RWPE1 (cell line): Measurements from ENCODE around the gene DENND1A.

Experiments used
- CTCF ChIA-PET: fragments of 350-600 bp; sonication (Branson Sonifier 250); formaldehyde crosslinking; extraction: SDS; loops from one replicate; lab custom pipeline; 2021; lab: Yijun Ruan, JAX
- POLR2A ChIA-PET: fragments of 400-600 bp; formaldehyde crosslinking; extraction: SDS; loops from one replicate; lab custom pipeline; 2020; ENCODE audit warnings: antibody characterized with exemption; ENCODE audit not compliant: low non-redundant PET; lab: Yijun Ruan, JAX
- DNase-seq: peaks from one replicate; pipeline ENCODE4 v3.0.0; 2012; ENCODE audit warnings: low spot score
- H3K27ac ChIP-seq: fragments of 450-650 bp; 2 replicates; pipeline ENCODE4 v1.5.1; 2017
- TF ChIP-seq, protein P1 (sequence below): fragments of 450-650 bp; conservative IDR thresholded peaks from 2 replicates; pipeline ENCODE4 v1.5.1; 2017; ENCODE audit warnings: low read depth, mild to moderate bottlenecking

Gene DENND1A

DNA sequence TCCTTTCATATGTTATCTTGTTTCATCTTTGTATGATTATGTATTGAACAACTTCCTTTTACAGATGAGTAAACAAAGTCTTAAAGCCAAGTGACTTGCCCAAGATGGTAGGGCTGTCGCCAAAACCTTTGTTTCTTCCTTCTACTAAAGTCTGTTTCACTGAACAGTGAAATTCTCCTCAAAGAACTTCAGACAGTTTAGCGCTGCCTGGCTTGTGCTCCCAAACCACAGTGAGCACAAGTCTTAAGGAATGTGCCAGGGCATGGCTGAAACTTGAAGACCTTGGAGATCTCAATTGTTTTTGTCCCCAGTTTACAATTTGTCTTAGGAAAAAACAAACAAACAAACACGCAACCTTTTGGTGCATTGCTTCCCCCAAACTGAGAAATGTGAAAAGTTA lies 300.4 kb downstream of the DENND1A start:
- no peak overlapping the region for H3K27ac ChIP-seq
- no peak for DNase-seq
- TF ChIP-seq, protein P1, sequence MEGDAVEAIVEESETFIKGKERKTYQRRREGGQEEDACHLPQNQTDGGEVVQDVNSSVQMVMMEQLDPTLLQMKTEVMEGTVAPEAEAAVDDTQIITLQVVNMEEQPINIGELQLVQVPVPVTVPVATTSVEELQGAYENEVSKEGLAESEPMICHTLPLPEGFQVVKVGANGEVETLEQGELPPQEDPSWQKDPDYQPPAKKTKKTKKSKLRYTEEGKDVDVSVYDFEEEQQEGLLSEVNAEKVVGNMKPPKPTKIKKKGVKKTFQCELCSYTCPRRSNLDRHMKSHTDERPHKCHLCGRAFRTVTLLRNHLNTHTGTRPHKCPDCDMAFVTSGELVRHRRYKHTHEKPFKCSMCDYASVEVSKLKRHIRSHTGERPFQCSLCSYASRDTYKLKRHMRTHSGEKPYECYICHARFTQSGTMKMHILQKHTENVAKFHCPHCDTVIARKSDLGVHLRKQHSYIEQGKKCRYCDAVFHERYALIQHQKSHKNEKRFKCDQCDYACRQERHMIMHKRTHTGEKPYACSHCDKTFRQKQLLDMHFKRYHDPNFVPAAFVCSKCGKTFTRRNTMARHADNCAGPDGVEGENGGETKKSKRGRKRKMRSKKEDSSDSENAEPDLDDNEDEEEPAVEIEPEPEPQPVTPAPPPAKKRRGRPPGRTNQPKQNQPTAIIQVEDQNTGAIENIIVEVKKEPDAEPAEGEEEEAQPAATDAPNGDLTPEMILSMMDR = no peak
- POLR2A ChIA-PET = no interaction called here
- CTCF ChIA-PET = no interaction called here

DNA sequence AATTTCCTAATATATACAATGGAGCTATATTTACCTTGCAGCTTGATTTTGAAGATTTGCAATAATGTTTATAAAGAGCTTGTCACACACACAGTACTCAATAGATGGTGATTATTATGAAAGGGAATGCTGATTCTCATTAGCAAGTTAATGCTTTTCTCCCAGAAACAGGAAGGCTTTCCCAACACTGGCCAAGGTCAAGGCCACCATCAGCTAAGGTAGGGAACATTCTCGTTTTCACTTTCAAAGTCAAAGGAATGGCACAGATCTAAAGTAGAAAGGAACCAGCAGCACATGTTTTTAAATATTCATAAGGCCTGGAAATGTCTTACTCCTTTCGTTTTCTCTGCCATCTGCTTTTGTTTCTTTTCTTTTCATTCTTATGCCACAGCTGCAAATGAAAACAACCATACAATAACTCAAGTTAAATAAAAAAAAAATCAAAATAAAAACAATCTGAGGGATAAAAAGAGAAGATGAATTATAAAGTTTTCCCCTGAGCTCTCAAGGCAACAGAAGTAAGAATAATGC lies 307.1 kb downstream of the DENND1A start:
- CTCF ChIA-PET = interaction anchor here (0.6 to 0.8 kb wide), 4 partner anchors 11 to 474 kb away, joined by 3 to 6 read pairs (median 4); no protein-coding TSS in a partner anchor
- TF ChIP-seq, protein P1 = no peak
- DNase-seq = no peak
- H3K27ac ChIP-seq = no peak overlapping the region
- POLR2A ChIA-PET = no interaction called here

DNA sequence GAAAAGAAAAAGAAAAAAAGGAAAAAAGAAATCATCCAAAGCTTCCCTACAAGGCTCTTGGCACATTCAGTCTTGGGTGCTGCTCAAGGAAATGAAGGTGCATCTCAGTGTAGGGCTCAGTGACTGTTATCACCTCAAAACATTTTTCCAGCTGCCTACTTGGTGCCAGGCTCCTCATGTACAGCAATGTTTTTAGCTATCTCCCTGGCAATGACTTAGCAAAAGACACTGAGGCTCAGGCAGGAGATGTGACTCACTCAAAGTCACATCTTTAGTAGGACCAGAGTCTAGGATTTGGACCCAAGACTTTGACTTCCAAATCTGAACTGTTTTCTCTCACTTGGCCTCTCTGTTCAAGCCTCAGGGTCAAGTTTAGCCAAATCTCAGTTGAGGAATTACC lies 309.7 kb downstream of the DENND1A start:
- no peak for DNase-seq
- no peak overlapping the region for H3K27ac ChIP-seq
- TF ChIP-seq, protein P1 = no peak
- ChIA-PET CTCF (no interaction called here), POLR2A (no interaction called here)

DNA sequence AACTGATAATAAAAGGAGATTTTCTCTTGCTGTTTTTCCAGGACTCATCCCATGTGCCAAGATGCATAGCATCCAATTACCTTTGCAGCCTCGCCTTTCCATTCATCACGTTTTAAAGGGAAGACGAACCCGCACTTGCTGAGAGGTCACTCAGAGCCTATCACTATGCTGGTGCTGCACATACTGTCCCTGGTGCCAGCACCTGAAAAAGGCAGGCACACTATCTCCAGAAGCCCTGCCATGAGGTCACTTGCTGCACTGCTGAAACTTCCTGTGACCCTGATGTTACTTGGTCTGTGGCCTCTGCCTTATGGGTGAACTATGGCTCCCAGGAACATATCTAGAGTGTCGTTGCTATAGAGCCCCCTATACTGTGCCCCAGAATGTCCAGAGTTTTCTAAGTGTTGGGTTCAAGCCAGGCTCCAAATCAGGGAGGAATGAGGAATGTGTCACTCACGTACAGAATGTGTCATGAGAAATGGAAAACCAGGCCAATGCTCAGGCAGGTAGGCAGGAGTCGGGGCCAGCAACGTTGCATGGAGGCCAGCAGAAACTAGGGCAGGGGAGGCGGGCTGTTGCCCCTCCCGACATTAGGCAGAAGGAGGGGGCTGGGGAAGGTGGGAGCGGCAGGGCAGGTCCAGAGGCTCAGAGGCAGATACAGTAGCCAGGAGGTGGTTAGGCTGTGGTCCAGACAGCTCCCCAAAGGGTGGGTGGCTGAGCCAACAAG lies 311.8 kb downstream of the DENND1A start:
- TF ChIP-seq, protein P1 = no peak
- ChIA-PET POLR2A (no interaction called here), CTCF (no interaction called here)
- H3K27ac ChIP-seq = no peak overlapping the region
- DNase-seq = no peak

DNA sequence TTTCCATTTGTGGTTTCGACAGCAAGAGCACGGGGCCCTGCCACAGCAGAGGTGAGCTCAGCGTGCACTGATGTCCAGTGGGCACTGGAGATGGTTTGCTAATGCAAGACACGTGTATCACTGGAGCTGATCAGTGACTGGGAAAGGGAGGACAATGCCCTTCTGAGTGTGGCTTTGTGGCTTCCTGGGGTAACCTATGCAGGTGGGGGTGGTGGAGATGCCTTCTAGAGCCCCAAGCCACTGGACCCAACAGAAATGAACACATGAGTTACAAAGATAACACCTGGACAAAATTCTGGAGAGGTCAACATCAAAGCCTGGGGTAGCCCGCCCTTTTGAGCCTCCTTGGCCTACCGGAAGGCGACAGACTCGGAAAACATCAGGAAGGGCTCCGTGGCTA lies 312.6 kb downstream of the DENND1A start:
- H3K27ac ChIP-seq = no peak overlapping the region
- POLR2A ChIA-PET = no interaction called here
- DNase-seq = no peak
- TF ChIP-seq, protein P1 = no peak
- CTCF ChIA-PET = interaction anchor here (0.5 kb wide), 1 partner anchor 535 kb away, joined by 3 read pairs; no protein-coding TSS in a partner anchor

DNA sequence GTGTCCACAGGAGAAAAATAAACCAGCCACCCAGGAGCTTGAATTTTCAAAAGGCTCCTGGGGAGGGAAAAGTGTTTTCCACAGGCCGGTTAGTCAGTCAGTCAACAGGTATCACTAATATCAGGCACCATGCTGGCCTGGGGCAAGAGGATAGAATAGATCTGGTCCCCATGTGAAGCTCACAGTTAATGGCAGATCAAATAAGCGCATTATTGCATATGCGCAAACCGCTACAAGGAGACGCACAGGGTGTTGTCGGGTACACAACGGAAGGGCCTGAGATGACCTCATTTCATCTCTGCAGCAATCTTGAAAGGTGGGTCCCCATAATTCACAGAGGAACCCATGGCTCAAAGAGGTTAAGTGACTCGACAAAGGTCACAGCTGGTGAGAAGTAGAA lies 313.2 kb downstream of the DENND1A start:
- H3K27ac ChIP-seq = no peak overlapping the region
- ChIA-PET CTCF (interaction anchor here (0.5 kb wide), 2 partner anchors 534 to 920 kb away, joined by 3 read pairs; no protein-coding TSS in a partner anchor), POLR2A (no interaction called here)
- DNase-seq = no peak
- TF ChIP-seq, protein P1 = no peak
